SIG-M5 treated with dmso at 0.1 percent for 504 hours (cell line): ENCODE measurements around the gene RTEL1.

Experiments used
- DNase-seq: peaks from one replicate; lab custom pipeline; 2025; ENCODE audit not compliant: unreplicated experiment; lab: John Stamatoyannopoulos, UW

Gene RTEL1

GRCh38 chr20:63699466-63700198 lies 41.5 kb downstream of the RTEL1 start:
- DNase-seq: no peak

- no peak for DNase-seq
These were observed 42.3 kb downstream of the RTEL1 start for GRCh38 chr20:63700199-63701050.

- DNase-seq: no peak
These were observed 42.9 kb downstream of the RTEL1 start for GRCh38 chr20:63701051-63701328.

- DNase-seq: no peak
These were observed 43.4 kb downstream of the RTEL1 start for GRCh38 chr20:63701329-63702035.

DNA sequence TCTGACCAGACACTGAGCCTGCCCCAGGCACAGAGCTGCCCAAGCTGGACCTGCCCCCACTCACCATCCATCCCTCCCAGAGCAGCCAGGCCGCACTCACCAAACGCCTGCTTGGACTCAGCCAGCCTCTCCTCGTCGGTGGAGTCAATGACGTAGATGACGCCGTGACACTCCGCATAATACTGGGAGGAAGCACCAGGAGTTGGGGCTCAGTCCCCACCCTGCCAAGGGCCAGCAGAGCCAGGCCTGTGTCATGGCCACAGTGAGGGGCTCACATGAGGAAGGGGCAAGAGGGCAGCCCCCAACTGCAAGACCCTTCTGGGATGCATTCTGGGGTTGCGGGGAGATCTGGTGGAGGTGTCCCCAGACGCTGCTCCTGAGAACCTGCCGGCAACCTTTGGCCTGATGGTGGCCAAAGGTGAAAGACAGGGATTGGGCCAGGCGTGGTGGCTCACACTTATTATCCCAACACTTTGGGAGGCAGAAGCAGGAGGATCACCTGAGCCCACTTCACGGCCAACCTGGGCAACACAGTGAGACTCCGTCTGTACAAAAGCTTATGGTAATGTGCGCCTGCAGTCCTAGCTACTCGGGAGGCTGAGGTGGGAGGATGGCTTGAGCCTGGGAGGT lies 44.0 kb downstream of the RTEL1 start:
- DNase-seq: no peak

GRCh38 chr20:63702751-63703470 lies 44.8 kb downstream of the RTEL1 start:
- DNase-seq: no peak

- DNase-seq: no peak
These were observed 45.4 kb downstream of the RTEL1 start for GRCh38 chr20:63703471-63703975.

GRCh38 chr20:63703976-63704748 lies 46.0 kb downstream of the RTEL1 start:
- DNase-seq: no peak

- no peak for DNase-seq
These were observed 46.6 kb downstream of the RTEL1 start for GRCh38 chr20:63704749-63705117.

GRCh38 chr20:63705232-63706026 lies 47.3 kb downstream of the RTEL1 start:
- no peak for DNase-seq

DNA sequence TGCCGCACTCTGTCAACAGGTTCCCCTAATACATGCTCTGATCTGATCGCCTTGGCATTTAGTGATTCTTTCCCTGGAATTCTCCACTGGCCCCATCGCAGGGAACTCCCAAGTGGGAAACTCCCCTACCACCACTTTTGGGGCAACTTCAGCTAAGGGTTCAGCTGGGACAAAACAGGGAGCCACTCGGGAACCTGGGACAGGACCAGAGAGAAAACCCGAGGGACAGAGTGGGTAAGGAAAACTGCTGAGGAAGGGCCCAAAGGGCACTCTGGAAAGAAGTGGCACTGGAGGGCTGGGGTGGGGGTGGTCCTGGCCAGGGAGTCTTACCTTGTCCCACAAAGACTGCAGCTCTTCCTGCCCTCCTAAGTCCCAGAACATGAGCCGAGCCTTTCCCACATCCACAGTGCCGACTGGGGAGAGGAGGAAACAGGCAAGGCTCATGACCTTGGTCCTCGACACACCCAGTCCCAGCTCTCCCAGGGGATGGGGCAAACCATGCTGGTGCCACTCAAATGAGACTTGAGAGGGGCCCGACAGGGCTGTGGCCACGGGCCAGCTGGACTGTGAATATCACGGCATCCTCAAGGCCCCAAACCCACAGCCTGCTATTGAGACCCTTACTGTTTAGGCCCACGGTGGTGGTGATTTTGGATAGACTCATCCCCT lies 48.0 kb downstream of the RTEL1 start:
- no peak for DNase-seq

DNA sequence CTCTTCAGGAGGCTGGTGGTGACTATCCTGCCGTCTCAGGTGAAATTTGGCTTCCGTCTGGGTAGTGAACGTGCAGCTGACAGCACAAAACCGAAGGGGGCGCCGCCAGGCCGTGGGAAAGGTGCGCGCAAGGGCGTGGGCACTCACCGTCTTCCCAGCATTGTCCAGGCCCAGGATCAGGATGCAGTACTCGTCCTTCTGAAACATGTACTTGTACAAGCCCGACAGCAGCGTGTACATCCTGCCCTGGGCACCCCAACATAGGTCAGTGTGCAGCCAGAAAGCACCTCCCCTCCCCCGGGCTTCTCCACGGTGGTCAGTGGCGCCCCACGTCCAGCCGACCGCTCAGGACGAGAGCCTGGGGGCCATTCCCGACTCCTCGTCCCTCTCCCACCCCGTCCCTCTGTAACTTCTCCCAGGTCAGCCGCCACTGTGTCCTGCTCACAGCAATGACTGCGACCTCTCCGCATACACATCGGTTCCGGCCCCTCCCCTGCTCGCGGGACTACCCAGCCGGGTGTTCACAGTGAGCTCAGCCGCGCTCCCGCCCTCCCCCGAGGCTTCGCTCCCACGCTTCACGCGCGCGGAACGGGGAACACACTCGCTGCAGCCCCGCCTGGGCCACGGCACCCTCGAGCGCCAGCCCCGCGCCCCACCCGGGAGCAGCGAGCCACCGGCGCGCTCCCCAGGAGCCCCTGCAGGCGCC lies 48.9 kb downstream of the RTEL1 start:
- DNase-seq: peak; percentile 30

DNA sequence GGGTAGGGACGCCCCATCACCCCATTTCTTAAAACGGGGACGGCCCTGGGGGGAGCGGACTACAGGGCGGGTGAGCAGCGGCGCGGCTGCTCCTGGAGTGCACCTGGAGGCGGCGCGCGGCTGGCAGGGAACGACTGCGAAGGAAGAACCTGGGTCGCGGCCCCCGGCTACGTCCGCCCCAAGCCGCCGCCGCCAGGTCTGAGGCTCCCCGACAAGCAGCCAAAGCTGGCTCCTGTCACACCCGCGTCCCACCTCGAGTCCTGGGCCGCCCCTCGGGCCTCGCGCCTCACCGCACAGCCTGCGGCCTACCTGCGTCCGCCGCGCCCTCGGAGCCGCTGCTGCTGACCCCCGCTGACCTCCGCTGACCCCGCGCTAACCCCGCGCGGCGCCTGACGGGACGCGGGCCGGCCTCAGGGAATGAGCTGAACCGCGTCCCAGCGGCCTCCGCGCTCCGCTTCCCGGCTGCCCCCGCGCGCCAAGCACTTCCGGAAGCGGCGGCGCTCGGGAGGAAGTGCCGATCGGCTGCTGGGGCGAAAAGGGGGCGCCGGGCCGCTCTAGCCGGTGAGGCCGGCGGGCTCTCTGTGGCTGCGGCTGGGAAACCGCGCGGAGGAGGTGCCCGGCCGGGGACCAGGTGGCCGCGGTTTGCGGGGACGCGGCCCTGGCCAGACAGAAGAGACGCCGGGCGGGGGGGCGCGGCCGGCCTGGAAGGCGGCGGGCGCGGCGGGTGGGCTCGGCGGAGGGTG lies 49.6 kb downstream of the RTEL1 start, which contains the start of the genes ARFRP1 and ZGPAT:
Gene ARFRP1, minus strand, starts transcription at position 419 of the 743 bp plus-strand sequence. CDS start 885 bp downstream, outside the sequence.
Gene ZGPAT, plus strand, starts transcription at position 482 of the 743 bp plus-strand sequence. CDS start 542 bp downstream, outside the sequence.
- peak; percentile 87 for DNase-seq

- no peak for DNase-seq
These were observed 50.4 kb downstream of the RTEL1 start for GRCh38 chr20:63708301-63709148.

DNA sequence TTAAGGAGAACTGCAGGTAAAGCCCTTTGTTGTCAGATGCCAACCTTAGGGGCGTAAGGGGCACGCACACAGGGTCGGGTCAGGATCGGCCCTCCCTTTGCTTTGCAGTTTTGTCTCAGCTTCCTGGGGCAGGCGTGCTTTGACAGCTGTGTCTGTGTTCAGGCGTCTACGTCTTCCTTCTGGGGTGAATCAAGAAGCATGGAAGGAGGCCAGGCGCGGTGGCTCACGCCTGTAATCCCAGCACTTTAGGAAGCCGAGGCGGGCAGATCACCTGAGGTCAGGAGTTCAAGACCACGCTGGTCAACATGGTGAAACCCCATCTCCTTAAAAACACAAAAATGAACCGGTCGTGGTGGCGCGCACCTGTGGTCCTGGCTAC lies 51.0 kb downstream of the RTEL1 start:
- no peak for DNase-seq

GRCh38 chr20:63711085-63711645 lies 53.1 kb downstream of the RTEL1 start:
- no peak for DNase-seq
